Skin of body (tissue), 2 donors: ENCODE data around the gene TAAR5. TPM values are rescaled to one million over a fixed set of nuclear protein-coding genes. Genes with fewer than 3 reads are reported as not detected.
"Not testable (repeated sequence)": the region's sequence is repeated elsewhere in the genome, so short reads cannot be mapped to it uniquely, and the experiment has no call there.

ENCODE experiments used
- DNase-seq: peaks from one replicate; lab custom pipeline; 2025; lab: John Stamatoyannopoulos, UW
- total RNA-seq: library from RNA; depleted of rRNA; stranded (reverse); fragments of >200 nt; gene quantifications from one replicate; pipeline ENCODE4 v1.2.3, GENCODE V29; 2014

The TAAR5 gene
- total RNA-seq, result not detected

- DNase-seq, result no peak
These were observed at the start of gene TAAR5 for GRCh38 chr6:132589454-132589853. TAAR5 (minus strand) TSS chr6:132589741; CDS start chr6:132589686, 55 bp downstream.

- not testable (repeated sequence) for DNase-seq
These were observed 47.6 kb upstream of the TAAR5 start for GRCh38 chr6:132637135-132637534.

- DNase-seq, result not testable (repeated sequence)
These were observed 46.4 kb upstream of the TAAR5 start for GRCh38 chr6:132635906-132636305.

- not testable (repeated sequence) for DNase-seq
These were observed 45.7 kb upstream of the TAAR5 start for GRCh38 chr6:132635288-132635687.

- DNase-seq, result no peak
These were observed 45.3 kb upstream of the TAAR5 start for GRCh38 chr6:132634796-132635195.

GRCh38 chr6:132633362-132633761 is 43.8 kb upstream of the TAAR5 start:
- DNase-seq, result no peak

- DNase-seq, result no peak
These were observed 34.6 kb upstream of the TAAR5 start, which contains the start of gene TAAR2 for GRCh38 chr6:132624175-132624574. TAAR2 (minus strand) TSS chr6:132624275; CDS start chr6:132624275, 0 bp downstream.

- DNase-seq, result no peak
These were observed 33.7 kb upstream of the TAAR5 start for GRCh38 chr6:132623106-132623845.

GRCh38 chr6:132616677-132617076 is 27.1 kb upstream of the TAAR5 start:
- DNase-seq, result no peak

GRCh38 chr6:132614554-132614953 is 25.0 kb upstream of the TAAR5 start:
- DNase-seq, result no peak

- DNase-seq, result no peak
These were observed 23.0 kb upstream of the TAAR5 start for GRCh38 chr6:132612449-132613108.

- DNase-seq, result no peak
These were observed 22.1 kb upstream of the TAAR5 start for GRCh38 chr6:132611616-132612015.

- no peak for DNase-seq
These were observed 18.1 kb upstream of the TAAR5 start for GRCh38 chr6:132607544-132608233.

- no peak for DNase-seq
These were observed 15.2 kb upstream of the TAAR5 start for GRCh38 chr6:132604635-132605152.

GRCh38 chr6:132600900-132601299 is 11.4 kb upstream of the TAAR5 start:
- not testable (repeated sequence) for DNase-seq

- DNase-seq, result no peak
These were observed 8.9 kb upstream of the TAAR5 start for GRCh38 chr6:132598473-132598872.

GRCh38 chr6:132596201-132596600 is 6.7 kb upstream of the TAAR5 start:
- no peak for DNase-seq

- no peak for DNase-seq
These were observed 3.3 kb upstream of the TAAR5 start for GRCh38 chr6:132592855-132593254.

- no peak for DNase-seq
These were observed 821 bp upstream of the TAAR5 start for GRCh38 chr6:132590362-132590761.

- DNase-seq, result no peak
These were observed 2.1 kb downstream of the TAAR5 start for GRCh38 chr6:132587424-132587823.

GRCh38 chr6:132584698-132585097 is 4.8 kb downstream of the TAAR5 start:
- DNase-seq, result no peak

- no peak for DNase-seq
These were observed 17.8 kb downstream of the TAAR5 start for GRCh38 chr6:132571774-132572173.
